GM21390 (cell line): ENCODE data around the gene CNTFR.

ENCODE experiments used
- ATAC-seq: cut with Tn5 transposase; IDR thresholded peaks from one replicate; pipeline ENCODE4 v1.9.1; 2021; ENCODE audit not compliant: unreplicated experiment

CNTFR gene

GRCh38 chr9:34508951-34509350, 80.6 kb downstream of the CNTFR start:
- ATAC-seq, result no peak

DNA sequence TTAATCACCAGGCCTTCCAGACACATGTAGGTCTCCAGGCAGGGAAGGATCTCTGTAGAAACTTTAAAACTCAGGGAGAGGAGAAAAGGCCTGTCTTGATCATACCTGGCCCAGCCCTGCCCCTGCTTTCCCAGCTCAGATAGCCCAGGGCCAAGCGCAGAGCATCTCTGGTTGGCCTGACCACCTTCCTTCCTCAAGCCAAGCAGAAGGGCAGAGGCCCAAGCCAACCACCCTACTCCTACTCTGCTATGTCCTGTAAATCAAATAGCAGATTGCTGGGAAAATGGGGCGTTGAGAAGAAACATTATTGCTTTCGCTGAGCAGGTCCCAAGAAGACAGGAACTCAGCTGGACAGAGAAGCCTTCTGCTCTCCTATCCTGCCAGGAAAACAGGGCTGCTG, 81.1 kb downstream of the CNTFR start:
- no peak for ATAC-seq

DNA sequence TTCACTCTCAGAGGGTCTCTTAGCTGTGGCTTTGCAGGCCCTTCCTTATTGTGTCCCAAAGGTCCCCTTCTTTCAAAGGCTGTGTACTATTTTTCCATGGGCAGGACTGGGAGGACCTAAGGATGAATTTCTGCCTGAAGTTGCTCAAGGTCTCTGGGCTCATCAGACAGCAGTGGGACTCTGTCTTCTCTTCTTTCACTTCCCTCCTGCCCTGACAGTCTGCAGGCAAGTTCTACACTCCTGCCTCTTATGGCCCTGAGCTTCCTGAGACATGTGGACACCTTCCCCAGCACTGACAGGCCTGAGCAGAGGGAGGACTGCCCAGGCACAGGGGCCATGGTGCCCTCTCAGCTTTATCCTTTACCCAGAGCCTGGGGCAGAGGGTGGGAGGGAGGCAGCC, 81.6 kb downstream of the CNTFR start:
- ATAC-seq, result no peak

DNA sequence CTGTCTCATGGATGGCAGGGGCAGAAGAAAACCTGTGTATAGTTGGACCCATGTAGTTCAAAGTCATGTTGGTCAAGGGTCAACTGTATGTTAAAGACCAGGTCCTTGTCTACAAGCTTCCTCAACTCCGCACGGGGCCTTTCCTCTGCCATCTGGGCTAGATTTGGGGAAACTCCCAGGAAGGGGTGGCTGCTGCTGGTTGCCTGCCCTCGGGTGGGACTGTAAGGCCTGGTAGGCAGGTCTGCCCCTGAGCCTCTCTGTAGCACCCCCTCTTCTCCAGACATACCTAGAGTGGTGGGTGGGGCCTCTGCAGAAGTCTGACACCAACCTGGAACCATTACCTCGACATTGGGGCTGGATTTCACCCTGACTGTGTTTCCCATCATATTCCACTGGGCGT, 82.0 kb downstream of the CNTFR start:
- no peak for ATAC-seq

- ATAC-seq, result no peak
Observed at GRCh38 chr9:34506623-34507022, 82.9 kb downstream of the CNTFR start.

DNA sequence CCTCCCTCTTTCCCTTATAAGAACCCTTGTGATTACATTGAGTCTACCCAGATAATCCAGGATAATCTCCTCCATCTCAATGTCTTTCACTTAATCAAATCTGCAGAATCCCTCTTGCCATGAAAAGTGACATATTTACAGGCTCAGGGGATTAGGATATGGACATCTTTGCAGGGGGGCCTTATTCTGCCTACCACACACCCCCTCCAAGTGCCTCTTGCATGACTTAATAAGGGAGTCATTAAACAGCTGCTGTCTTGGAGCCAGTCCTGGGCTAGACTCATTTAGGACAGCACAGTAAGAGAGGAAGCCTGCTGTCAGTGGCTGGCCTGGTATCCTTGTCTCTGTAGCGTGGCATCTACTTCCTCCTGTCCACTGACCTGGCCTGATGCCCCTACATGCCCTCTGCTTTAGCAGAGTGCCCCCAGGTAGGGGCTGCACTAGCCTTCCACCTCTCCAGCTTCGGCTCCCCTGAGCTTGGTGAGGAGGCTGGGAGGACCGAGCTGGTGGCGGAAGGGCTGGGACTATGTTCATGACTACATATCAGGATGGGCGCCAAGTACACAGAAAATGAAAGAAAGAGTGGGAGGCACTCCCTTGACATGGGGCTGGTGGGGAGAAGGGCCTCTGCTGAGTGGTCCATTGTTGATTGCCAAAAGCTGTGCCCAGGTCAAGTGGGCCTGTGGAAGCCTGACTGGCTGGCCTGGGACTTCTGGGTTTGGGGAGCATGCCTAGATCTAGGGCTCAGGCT, 84.0 kb downstream of the CNTFR start:
- ATAC-seq, result no peak

DNA sequence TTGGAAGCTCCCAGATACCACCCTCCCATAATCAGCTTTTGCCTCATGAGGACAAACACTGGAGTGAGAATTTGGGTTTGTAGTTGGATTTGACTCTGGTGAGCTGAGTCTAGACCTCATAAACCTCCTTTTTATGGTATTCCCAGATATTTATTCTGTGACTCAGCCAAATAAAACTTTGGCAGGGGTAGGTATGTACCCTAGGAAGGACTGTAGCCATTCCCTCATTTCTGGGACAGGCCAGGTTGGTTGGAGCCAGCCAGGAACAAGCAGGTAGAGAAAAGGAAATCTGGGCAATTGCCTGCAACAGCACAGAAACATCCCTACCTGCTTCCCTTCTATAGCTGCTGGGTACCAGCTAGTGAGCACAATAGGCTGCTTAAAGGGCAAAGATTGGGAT, 86.1 kb downstream of the CNTFR start:
- no peak for ATAC-seq

GRCh38 chr9:34502891-34503290, 86.6 kb downstream of the CNTFR start:
- no peak for ATAC-seq

DNA sequence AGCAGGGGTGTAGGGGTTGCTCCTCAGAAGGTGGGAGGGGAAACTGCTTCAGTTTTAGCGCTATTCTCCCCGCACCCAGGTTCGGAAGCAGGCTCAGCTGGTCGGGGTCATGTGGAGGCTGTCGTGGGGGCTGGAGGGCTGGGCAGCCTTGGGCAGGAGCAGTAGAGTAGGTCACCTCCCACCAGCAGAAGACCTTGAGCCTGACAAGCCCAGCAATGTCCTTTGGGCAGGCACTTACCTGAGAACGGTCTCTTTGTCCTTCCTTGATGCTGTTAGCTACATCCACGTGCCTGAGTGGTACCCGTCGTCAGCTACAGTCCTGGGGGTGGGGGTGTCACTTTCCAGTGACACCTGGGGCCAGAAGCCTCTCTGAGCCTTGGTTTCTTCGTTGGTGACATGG, 87.1 kb downstream of the CNTFR start:
- ATAC-seq, result no peak

- ATAC-seq, result no peak
Observed at GRCh38 chr9:34501889-34502425, 87.6 kb downstream of the CNTFR start.
